WERI-Rb-1 (cell line): Measurements from ENCODE around the gene R3HDM1.

Experiments
- DNase-seq: peaks from one replicate; pipeline ENCODE4 v3.0.0-alpha.2; 2020
- H3K27ac ChIP-seq: fragments of 250-450 bp; sonication (Bioruptor Pico); 2 replicates; pipeline ENCODE4 v1.5.1; 2020; ENCODE audit warnings: mild to moderate bottlenecking, moderate library complexity
- H3K27me3 ChIP-seq: fragments of 250-450 bp; sonication (Bioruptor Pico); 2 replicates; pipeline ENCODE4 v1.5.1; 2021; ENCODE audit warnings: mild to moderate bottlenecking, low read depth, moderate library complexity; ENCODE audit not compliant: insufficient read depth, severe bottlenecking
- H3K36me3 ChIP-seq: fragments of 250-450 bp; sonication (Bioruptor Pico); 2 replicates; pipeline ENCODE4 v1.5.1; 2020; ENCODE audit warnings: mild to moderate bottlenecking, moderate library complexity
- H3K4me3 ChIP-seq: 2 replicates; pipeline ENCODE4 v1.5.1; 2011; ENCODE audit warnings: low read depth, mild to moderate bottlenecking, control low read depth, low read length
- H3K9me3 ChIP-seq: fragments of 250-450 bp; sonication (Bioruptor Pico); 2 replicates; pipeline ENCODE4 v1.5.1; 2021; ENCODE audit warnings: mild to moderate bottlenecking, moderate library complexity; ENCODE audit not compliant: severe bottlenecking
- TF ChIP-seq, protein P1 (sequence below): IDR thresholded peaks from 2 replicates; pipeline ENCODE4 v1.5.1; 2011; ENCODE audit warnings: low read depth, mild to moderate bottlenecking, control low read depth, inconsistent platforms, low read length

R3HDM1 gene

DNA sequence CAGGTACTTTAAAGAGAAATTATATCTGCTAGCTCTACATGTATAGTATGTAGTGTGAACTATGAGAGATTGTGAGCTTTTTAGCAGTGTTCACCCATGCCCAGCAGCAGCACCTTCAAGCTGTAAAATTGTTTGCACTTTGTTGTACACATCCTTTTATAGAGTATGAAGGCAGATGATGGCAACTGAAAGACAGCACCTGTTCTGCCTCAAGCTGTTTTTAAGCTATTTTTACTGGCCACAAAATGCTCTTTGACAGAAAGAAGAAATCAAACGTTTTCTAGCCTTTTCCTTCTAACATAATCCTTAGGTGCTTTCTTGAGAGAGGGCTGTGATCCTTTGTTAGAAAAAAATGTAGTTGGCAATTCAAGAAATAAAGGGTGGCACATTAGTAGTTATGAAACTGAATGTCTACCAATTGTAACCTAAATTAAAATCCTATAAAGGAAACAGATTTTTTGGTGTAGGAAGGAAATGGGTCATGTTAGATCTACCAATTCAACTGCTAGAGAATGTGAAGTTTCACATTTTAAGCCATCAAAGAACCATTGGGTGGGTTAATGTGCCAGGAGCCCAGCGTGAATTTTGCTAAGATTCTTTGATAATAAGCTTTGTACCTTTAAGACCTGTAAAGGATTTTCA lies 59.5 kb downstream of the R3HDM1 start:
- no peak overlapping the region for H3K4me3 ChIP-seq
- H3K9me3 ChIP-seq = peaks cover 3% of the 10 kb centered on the region
- no peak for DNase-seq
- H3K36me3 ChIP-seq = no peaks in the 10 kb centered on the region; the same call in 1 of the 2 replicates
- H3K27me3 ChIP-seq = no peaks in the 10 kb centered on the region
- TF ChIP-seq, protein P1, sequence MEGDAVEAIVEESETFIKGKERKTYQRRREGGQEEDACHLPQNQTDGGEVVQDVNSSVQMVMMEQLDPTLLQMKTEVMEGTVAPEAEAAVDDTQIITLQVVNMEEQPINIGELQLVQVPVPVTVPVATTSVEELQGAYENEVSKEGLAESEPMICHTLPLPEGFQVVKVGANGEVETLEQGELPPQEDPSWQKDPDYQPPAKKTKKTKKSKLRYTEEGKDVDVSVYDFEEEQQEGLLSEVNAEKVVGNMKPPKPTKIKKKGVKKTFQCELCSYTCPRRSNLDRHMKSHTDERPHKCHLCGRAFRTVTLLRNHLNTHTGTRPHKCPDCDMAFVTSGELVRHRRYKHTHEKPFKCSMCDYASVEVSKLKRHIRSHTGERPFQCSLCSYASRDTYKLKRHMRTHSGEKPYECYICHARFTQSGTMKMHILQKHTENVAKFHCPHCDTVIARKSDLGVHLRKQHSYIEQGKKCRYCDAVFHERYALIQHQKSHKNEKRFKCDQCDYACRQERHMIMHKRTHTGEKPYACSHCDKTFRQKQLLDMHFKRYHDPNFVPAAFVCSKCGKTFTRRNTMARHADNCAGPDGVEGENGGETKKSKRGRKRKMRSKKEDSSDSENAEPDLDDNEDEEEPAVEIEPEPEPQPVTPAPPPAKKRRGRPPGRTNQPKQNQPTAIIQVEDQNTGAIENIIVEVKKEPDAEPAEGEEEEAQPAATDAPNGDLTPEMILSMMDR = no peak
- no peak overlapping the region for H3K27ac ChIP-seq

DNA sequence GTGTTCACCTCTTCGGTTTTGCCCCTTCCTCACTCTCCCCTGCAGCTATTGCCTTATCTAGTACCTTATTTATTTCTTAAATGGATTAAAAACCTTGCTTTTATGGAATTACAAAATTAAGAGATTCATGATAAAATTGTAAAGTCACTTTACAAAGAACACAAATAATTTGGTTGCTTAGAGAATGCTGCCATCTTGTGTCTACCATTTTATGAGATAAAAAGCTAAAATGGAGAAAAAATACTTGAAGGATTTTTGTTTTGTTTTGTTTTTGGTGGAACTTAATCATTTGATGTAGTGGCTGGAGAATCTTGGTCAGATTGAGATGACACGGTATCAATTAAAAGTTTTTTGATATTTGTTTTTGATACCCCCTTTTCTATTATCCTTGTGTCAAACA lies 69.6 kb downstream of the R3HDM1 start:
- Histone ChIP-seq H3K4me3 (no peak overlapping the region), H3K27ac (no peak overlapping the region), H3K36me3 (peaks cover 31% of the 10 kb centered on the region), H3K27me3 (no peaks in the 10 kb centered on the region), H3K9me3 (no peaks in the 10 kb centered on the region)
- TF ChIP-seq, protein P1 = no peak
- DNase-seq = no peak

DNA sequence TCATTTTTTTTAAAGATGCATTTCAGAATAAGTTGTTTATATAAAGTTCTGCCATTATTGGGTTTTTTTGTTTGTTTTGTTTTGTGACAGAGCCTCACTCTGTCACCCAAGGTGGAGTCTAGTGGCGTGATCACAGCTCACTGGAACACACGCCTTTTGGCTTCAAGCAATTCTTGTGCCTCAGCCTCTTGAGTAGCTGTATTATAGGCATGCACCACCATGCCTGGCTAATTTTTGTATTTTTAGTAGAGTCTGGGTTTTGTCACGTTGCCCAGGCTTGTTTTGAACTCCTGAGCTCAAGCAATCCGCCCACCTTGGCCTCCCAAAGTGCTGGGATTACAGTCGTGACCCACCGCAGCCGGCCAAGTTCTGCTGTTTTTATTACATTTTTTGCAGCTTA lies 72.3 kb downstream of the R3HDM1 start:
- Histone ChIP-seq H3K9me3 (no peaks in the 10 kb centered on the region), H3K27ac (no peak overlapping the region), H3K4me3 (no peak overlapping the region), H3K27me3 (no peaks in the 10 kb centered on the region), H3K36me3 (peaks cover 40% of the 10 kb centered on the region)
- TF ChIP-seq, protein P1 = no peak
- no peak for DNase-seq

DNA sequence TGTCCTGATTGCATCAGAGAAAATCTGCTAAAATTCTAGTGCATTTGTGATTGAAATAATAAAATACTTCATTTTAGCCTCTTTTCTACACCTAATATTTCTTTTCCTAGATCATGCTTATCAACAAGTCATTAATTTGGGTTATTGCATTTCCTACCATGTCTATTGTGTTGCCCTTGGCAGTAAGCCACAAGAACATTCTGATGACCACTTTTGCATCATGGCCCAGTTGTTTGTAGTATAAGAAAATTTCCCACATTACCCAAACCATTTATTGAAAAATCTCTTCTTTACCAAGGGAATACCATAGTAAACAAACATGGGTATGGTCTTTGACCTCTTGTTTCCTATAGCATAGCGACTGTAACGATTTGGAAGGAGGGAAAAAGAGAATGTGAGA lies 76.3 kb downstream of the R3HDM1 start:
- H3K27ac ChIP-seq = no peak overlapping the region
- H3K9me3 ChIP-seq = no peaks in the 10 kb centered on the region
- H3K4me3 ChIP-seq = no peak overlapping the region
- TF ChIP-seq, protein P1 = no peak
- no peaks in the 10 kb centered on the region for H3K27me3 ChIP-seq
- peaks cover 39% of the 10 kb centered on the region for H3K36me3 ChIP-seq
- no peak for DNase-seq

DNA sequence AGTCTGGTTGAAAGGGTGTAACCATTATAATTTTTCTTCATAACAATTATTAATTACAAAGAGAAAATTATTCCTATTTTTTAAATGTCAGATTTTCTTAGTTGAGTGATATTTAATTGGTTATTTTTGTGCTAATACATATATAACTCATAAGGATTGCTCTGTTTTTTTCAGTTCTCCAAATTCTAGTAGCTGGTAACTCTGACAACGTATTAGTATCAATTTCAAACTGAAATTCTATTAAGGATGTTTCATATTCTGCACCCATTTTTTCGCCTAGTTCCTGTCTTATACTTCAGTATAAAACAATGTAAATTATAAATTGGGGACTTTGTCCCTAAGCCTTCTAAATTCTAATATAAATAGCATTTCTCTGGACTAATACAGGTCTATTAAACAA lies 81.0 kb downstream of the R3HDM1 start:
- peaks cover 4% of the 10 kb centered on the region; the same call in 1 of the 2 replicates for H3K36me3 ChIP-seq
- no peaks in the 10 kb centered on the region for H3K27me3 ChIP-seq
- no peak for DNase-seq
- no peaks in the 10 kb centered on the region for H3K9me3 ChIP-seq
- H3K27ac ChIP-seq = no peak overlapping the region
- H3K4me3 ChIP-seq = no peak overlapping the region
- TF ChIP-seq, protein P1 = no peak

DNA sequence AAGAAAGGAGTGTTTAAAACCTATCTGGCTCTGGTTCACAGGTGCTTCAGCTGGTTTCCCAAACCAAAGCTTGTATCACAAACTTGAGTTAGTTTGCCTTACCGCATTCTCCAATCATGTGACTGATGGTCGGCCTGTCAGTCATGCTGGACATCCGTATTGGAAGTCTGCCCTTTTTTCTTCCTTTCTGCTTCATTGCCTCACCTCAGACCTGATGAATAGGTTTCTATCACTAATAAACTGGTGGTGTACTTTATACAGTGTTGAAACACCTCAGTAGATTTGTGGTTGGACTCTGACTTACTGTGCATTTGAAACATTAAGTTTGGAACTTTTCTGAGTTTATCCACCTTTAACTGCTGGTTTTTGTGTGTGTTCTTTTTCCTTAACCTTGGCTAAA lies 84.1 kb downstream of the R3HDM1 start:
- no peaks in the 10 kb centered on the region for H3K27me3 ChIP-seq
- no peaks in the 10 kb centered on the region for H3K9me3 ChIP-seq
- H3K36me3 ChIP-seq = no peaks in the 10 kb centered on the region
- no peak overlapping the region for H3K4me3 ChIP-seq
- no peak for DNase-seq
- H3K27ac ChIP-seq = no peak overlapping the region
- TF ChIP-seq, protein P1 = no peak
